DMS79 (cell line): ENCODE measurements around the gene TMEM255A.
A peak's percentile ranks its signal among the peaks of the same experiment; 100 is the strongest.

Experiments used
- DNase-seq: peaks from one replicate; lab custom pipeline; 2025; lab: John Stamatoyannopoulos, UW

Gene TMEM255A

DNA sequence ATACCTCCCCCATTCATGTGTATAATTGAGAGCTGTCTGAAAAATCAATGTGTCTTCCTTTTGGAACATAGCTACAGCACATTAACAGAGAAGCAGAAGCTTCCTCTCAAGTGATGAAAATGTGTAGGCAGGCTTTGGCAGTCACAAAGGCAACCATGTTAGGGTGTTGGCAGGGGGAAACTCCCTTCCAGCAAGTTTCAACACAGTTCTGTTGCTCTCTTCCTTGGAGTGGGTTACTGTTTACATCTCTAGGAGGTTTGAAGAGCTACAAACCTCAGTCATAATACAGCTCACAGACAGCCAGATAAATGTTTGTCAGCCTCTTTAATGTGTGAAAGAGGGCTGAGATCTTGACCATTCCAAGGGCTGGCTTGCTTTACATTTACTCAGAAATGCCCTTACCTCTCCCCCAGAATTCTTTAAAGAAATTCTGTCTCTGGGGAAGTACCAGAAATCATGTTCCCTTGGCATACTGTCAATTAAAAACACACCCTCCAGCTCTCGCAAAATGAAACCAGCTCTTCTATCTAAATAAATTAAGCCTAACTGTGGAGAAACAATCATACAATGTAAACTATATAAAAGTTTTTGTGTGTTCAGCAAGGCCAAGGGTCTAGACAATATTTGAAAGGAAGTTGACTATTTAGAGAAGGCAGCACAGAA is 41.8 kb downstream of the TMEM255A start:
- DNase-seq: peak; percentile 1

GRCh38 chrX:120264341-120264740 is 46.9 kb downstream of the TMEM255A start:
- no peak for DNase-seq

- peak; percentile 51 for DNase-seq
These were observed 48.2 kb downstream of the TMEM255A start for GRCh38 chrX:120262859-120263708.

DNA sequence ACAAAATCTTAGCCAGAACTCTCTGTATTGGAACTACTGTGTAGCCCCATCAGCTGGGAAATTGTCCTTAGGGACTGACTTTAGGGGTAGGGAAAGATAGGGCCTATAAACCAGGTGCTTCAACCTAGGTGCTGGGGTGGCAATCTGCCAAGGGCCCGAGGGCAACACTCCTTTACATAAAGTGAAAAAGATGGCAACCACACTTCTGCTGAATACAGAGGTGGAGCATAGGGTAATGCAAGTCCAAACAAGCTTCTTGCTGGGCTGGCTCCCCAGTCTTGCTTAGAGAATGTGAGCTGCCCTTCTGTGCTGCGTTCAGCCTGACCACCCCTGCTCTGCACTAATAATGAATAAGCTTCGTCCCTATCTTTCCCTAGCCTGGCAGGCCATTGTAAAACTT is 50.9 kb downstream of the TMEM255A start:
- peak; percentile 64 for DNase-seq

DNA sequence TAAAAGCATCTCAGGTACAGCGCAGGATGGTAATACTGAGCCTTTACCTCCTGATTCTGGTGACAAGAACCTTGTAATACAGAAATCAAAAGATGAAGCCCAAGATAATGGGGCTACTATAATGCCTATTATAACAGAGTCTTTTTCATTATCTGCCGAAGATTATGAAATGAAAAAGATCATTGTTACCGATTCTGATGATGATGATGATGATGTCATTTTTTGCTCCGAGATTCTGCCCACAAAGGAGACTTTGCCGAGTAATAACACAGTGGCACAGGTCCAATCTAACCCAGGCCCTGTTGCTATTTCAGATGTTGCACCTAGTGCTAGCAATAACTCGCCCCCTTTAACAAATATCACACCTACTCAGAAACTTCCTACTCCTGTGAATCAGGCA is 57.5 kb downstream of the TMEM255A start:
- no peak for DNase-seq

GRCh38 chrX:120251471-120252011 is 59.7 kb downstream of the TMEM255A start:
- DNase-seq: no peak

DNA sequence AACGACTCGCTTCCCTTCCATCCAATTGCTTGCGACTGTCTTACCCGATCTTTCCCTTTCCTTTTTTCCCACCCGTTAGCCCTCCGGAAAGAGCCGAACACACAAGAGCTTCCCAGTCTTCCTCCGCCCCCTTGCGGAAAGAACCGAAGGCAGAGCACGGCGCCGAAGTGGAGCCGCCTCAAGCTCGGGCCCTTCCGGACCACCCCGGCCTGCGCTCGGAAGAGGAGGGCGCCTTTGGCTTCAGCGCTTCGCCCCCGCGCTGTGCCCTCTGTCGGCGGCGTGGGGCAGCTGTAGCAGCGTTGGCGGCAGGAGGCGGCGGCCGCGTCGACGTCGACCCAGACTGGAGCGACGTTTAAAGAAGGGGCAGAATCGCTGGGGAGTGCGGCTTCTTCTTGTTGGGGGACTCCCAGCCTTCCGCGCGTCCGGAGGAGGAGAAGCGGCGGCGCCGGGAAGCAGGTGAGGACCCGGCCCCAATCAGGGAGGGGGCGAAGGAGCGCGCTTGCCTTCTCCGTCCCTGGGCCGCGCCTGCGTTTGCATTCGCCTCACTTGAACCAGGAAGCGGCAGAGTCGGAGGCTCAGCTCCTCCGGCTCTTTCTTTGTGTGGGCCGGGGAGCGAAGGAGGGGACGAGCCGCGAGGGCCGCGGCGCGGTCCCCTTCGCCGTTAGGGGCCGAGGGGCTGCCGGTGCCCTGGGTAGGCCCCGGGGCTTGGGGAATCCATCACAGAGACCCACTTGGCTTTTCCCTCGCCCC is 60.6 kb downstream of the TMEM255A start, which contains the start of gene ZBTB33:
Gene ZBTB33 (plus strand): TSS at position 291 of the 750 bp plus-strand sequence. CDS start 2,604 bp downstream, outside the sequence.
- DNase-seq: peak; percentile 68

DNA sequence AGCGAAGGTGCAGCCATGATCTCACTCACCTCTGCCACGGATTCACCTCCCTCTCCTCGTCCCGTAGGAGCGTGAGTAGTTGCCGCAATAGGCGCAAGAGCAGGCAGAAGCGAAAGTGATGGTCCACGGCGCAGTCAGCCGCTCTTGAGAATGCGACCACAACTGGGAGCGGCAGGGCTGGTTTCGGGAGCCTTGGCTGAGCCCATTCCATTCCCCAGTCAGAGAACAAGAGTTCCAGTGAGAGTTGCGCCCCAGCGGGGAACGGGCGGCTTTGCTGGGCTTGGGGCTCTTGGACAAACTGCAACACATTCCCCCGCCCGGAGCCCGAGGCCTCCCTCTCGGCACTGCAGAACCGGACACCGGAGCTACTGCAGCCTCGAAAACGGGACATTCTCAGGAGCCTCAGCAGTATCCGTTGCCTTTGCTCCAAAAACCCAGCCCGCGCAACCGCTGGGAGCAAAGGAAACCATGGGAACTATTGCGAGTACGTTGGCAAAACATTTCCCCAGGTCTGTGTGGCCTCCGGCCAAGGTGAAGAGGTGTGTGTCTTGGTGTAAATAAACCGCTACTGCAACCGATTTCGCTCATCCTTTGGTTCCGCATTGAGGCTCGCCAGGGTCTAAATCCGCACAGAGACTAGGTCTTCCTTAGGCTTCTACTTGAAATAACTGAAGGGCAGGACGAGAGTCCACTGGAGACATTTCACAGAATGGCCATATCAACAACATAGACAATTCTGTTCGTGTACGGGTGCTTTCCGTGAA is 66.3 kb downstream of the TMEM255A start:
- peak; percentile 46 for DNase-seq

DNA sequence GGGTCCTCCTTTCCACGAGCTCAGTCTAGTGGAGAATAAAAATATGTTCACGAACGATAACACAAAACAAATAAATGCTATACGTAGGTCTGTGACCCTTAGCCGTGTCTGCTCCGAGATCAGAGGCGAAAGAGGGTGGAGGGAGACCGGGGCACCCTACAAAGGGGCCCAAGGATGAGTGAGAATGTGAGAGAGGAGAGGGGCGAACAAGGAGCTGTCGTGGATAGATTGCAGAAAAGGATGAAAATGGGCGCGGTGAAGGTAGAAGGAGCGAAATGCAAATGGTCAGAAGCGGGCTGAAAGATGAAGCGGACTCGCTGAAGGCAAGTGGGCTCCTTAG is 66.9 kb downstream of the TMEM255A start:
- DNase-seq: no peak

DNA sequence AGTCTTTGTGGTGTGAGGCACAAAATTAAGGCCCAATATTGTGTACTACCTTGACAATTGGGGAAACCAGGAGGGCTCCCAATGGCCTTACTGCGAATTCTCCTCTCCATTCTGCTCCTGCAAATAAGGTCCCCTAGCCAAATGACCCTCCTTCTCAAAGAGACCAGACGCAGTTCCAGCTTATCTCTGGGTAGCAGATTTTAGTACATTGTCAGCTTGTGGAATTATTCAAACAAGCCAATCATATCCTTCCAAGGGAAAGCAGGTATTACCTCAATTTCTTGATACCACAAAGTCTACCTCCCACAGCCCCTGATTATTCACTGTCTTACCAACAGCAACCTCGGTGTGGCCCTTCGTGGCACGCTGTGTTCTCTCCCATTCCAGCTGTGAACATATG is 68.4 kb downstream of the TMEM255A start:
- DNase-seq: no peak

DNA sequence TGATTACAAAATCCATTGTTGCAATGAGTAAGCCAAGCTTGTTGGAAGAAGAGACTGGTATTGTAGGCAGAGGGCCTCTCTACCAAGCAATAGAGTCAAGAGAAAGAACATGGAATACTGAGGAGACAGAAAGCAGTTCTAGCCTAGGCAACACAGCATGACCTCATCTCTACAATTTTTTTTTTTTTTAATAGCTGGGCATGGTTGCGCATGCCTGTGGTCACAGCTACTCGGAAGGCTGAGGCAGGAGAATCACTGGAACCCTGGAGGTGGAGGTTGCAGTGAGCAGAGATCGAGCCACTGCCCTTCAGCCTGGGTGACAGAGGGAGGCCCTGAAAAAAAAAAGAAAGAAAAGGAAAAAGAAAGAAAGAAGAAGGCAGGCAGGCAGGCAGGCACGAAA is 72.3 kb downstream of the TMEM255A start:
- DNase-seq: no peak

GRCh38 chrX:120236687-120237479 is 74.4 kb downstream of the TMEM255A start:
- no peak for DNase-seq

DNA sequence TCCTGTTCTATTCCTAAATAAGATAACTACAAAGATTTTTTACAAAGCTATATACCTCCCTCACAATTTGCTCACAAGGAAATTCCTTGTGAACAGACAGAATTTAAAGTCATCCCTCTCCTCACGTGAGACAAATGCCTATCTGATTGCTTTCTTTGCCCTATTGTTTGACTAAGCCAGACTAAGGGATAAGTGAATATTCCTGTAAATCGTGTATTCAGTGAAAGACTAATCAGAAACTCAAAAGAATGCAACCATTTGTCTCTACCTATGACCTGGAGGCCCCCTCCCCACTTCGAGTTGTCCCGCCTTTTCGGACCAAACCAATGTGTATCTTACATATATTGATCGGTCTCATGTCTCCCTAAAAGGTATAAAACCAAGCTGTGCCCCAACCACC is 76.0 kb downstream of the TMEM255A start:
- no peak for DNase-seq

- DNase-seq: no peak
These were observed 82.9 kb downstream of the TMEM255A start for GRCh38 chrX:120228187-120228908.

GRCh38 chrX:120224388-120224787 is 86.9 kb downstream of the TMEM255A start:
- no peak for DNase-seq

- no peak for DNase-seq
These were observed 87.9 kb downstream of the TMEM255A start for GRCh38 chrX:120223374-120223773.

- DNase-seq: no peak
These were observed 97.6 kb downstream of the TMEM255A start for GRCh38 chrX:120213438-120214265.
